Naive thymus-derived CD4-positive, alpha-beta T cell (primary cell): ENCODE measurements around the gene NDRG4. TPM values are rescaled to one million over a fixed set of nuclear protein-coding genes. Genes with fewer than 3 reads are reported as not detected.

Source experiments
- ATAC-seq: fragments of 150-1000 bp; cut with Tn5 transposase; 2 replicates; pipeline ENCODE4 v1.10.0; 2021; ENCODE audit warnings: mild to moderate bottlenecking, moderate library complexity
- CTCF ChIA-PET: fragments of 350-600 bp; sonication (Branson Sonifier 250); formaldehyde crosslinking; loops from one replicate; lab custom pipeline; 2021; ENCODE audit warnings: antibody characterized with exemption; lab: Charles Lee
- POLR2A ChIA-PET: fragments of 350-600 bp; sonication (Branson Sonifier 250); formaldehyde crosslinking; loops from one replicate; lab custom pipeline; 2021; ENCODE audit warnings: antibody characterized with exemption, inconsistent platforms; lab: Charles Lee
- DNase-seq, 9 donors: peaks; one replicate each; pipeline versions ENCODE4 v3.0.0 to v3.0.0-alpha.2; 2020 to 2022; ENCODE audit warnings: mixed read lengths in 1 of 9
- H3K27ac ChIP-seq: one replicate; pipeline ENCODE4 v1.7.0; 2013; ENCODE audit warnings: mild to moderate bottlenecking, low read depth, low read length, moderate library complexity
- H3K27me3 ChIP-seq, 2 donors: one replicate each; pipeline ENCODE4 v1.7.0; 2013; ENCODE audit warnings: low read length in 2 of 2, mild to moderate bottlenecking in 2 of 2, moderate library complexity in 2 of 2; ENCODE audit not compliant: control insufficient read depth in 2 of 2, insufficient read depth in 2 of 2
- H3K36me3 ChIP-seq, 3 experiments: 1 replicate in 2 of 3; 2 replicates in 1 of 3; pipeline ENCODE4 v1.7.0; 2013; ENCODE audit warnings: low read length in 3 of 3, mild to moderate bottlenecking in 3 of 3, moderate library complexity in 1 of 3; ENCODE audit not compliant: insufficient read depth in 3 of 3, control insufficient read depth in 2 of 3
- H3K4me1 ChIP-seq, 2 donors: one replicate each; pipeline ENCODE4 v1.7.0; 2013; ENCODE audit warnings: low read length in 2 of 2, mild to moderate bottlenecking in 2 of 2, moderate library complexity in 1 of 2; ENCODE audit not compliant: control insufficient read depth in 2 of 2, insufficient read depth in 2 of 2
- H3K4me3 ChIP-seq: 2 replicates; pipeline ENCODE4 v1.7.0; 2013; ENCODE audit warnings: mild to moderate bottlenecking, low read length
- H3K9me3 ChIP-seq, 3 experiments: 1 replicate in 2 of 3; 2 replicates in 1 of 3; pipeline ENCODE4 v1.7.0; 2013; ENCODE audit warnings: low read length in 3 of 3; ENCODE audit not compliant: control insufficient read depth in 2 of 3
- H3K27ac Mint-ChIP-seq, 9 donors: one replicate each; pipeline ENCODE4 v1.8.0; 2020 to 2022; ENCODE audit warnings: mixed read lengths in 9 of 9, mild to moderate bottlenecking in 8 of 9, moderate library complexity in 5 of 9, inconsistent platforms in 2 of 9
- H3K27me3 Mint-ChIP-seq, 5 donors: one replicate each; pipeline ENCODE4 v1.8.0; 2021 to 2022; ENCODE audit warnings: mixed read lengths in 5 of 5, mild to moderate bottlenecking in 1 of 5
- H3K36me3 Mint-ChIP-seq, 5 donors: one replicate each; pipeline ENCODE4 v1.8.0; 2020 to 2022; ENCODE audit warnings: mixed read lengths in 5 of 5, mild to moderate bottlenecking in 3 of 5, inconsistent platforms in 1 of 5
- H3K4me1 Mint-ChIP-seq, 7 donors: one replicate each; pipeline ENCODE4 v1.8.0; 2020 to 2022; ENCODE audit warnings: mixed read lengths in 7 of 7, mild to moderate bottlenecking in 3 of 7, inconsistent platforms in 1 of 7
- H3K4me3 Mint-ChIP-seq, 10 donors: one replicate each; pipeline ENCODE4 v1.8.0; 2020 to 2022; ENCODE audit warnings: mild to moderate bottlenecking in 10 of 10, mixed read lengths in 10 of 10, moderate library complexity in 6 of 10, inconsistent platforms in 2 of 10
- H3K9me3 Mint-ChIP-seq, 11 donors: one replicate each; pipeline ENCODE4 v1.8.0; 2020 to 2022; ENCODE audit warnings: mixed read lengths in 11 of 11, mild to moderate bottlenecking in 4 of 11, inconsistent platforms in 1 of 11, moderate library complexity in 1 of 11
- intact Hi-C, 2 donors: fragments of 100-400 bp; cut with micrococcal nuclease; formaldehyde crosslinking; loops; one replicate each; pipeline ENCODE4 v1.15.1; 2023
- polyA plus RNA-seq, 2 donors: library from polyadenylated mRNA; unstranded; fragments of 300-500 nt; fragmentation: Illumina TruSeq; gene quantifications; one replicate each; pipeline ENCODE4 v1.2.3, GENCODE V29; 2021
- total RNA-seq, 6 experiments: library from RNA in 5 of 6; stranded (reverse) in 5 of 6; gene quantifications; 1 replicate in 5 of 6; 2 replicates in 1 of 6; pipeline ENCODE4 v1.2.3 and lab custom pipeline; 2021 to 2026

The NDRG4 gene
- 1 to 10 TPM; 1.1 to 5.3 (median 2.7) TPM for total RNA-seq
- polyA plus RNA-seq, result 1 to 10 TPM in 1 of 2 donors, under 1 TPM in 1; 0.63 to 1.5 TPM
- 2.8 reads per million, percentile 15 among the genes with 10 or more reads in this experiment for total RNA-seq (lab: John Stamatoyannopoulos, UW)

GRCh38 chr16:58499615-58500351 lies at the start of gene NDRG4:
Gene NDRG4 (plus strand): TSS chr16:58500143. CDS start chr16:58500249, 106 bp downstream.
- peaks cover 8 to 26% (median 14%) of the 10 kb centered on the region in 7 donors for H3K4me1 Mint-ChIP-seq
- H3K4me3 ChIP-seq, result peak within 1 kb of the TSS; percentile 71
- no peaks in the 10 kb centered on the region for H3K36me3 ChIP-seq
- peak in 7 of 9 donors; percentile 34 to 67 (median 54) for DNase-seq
- H3K4me1 ChIP-seq, result peaks cover 0 to 11% of the 10 kb centered on the region in 2 donors
- no peaks in the 10 kb centered on the region for H3K9me3 Mint-ChIP-seq
- H3K9me3 ChIP-seq, result no peaks in the 10 kb centered on the region
- ChIA-PET CTCF (interaction anchor here (0.9 kb wide), 1 partner anchor 15 kb away, joined by 3 read pairs; no protein-coding TSS in a partner anchor), POLR2A (no interaction called here)
- H3K27me3 Mint-ChIP-seq, result peaks cover 0 to 14% (median 0%) of the 10 kb centered on the region in 5 donors
- no peaks in the 10 kb centered on the region for H3K27me3 ChIP-seq
- H3K27ac Mint-ChIP-seq, result peak within 1 kb of the TSS in 7 of 9 donors; percentile 17 to 86 (median 61)
- peak; percentile 64 for ATAC-seq
- peak within 1 kb of the TSS; percentile 40 to 90 (median 88) for H3K4me3 Mint-ChIP-seq
- no peaks in the 10 kb centered on the region for H3K36me3 Mint-ChIP-seq
- intact Hi-C loops, result loop anchor here in 1 of 2 donors (5.0 kb wide), 2 partner anchors 107 to 372 kb away; partner anchors contain the start of genes CFAP20 and GINS3
- H3K27ac ChIP-seq, result peak within 1 kb of the TSS; percentile 53

GRCh38 chr16:58450590-58450989 lies 49.4 kb upstream of the NDRG4 start:
- intact Hi-C loops, result no loop called here
- no peak overlapping the region for H3K27ac Mint-ChIP-seq
- H3K36me3 ChIP-seq, result no peaks in the 10 kb centered on the region
- ChIA-PET POLR2A (no interaction called here), CTCF (interaction anchor here (0.8 kb wide), 1 partner anchor 11 kb away, joined by 3 read pairs; no protein-coding TSS in a partner anchor)
- H3K4me1 Mint-ChIP-seq, result peaks cover 0 to 4% (median 0%) of the 10 kb centered on the region in 7 donors
- no peak overlapping the region for H3K4me3 ChIP-seq
- no peaks in the 10 kb centered on the region for H3K27me3 ChIP-seq
- H3K36me3 Mint-ChIP-seq, result no peaks in the 10 kb centered on the region
- H3K4me1 ChIP-seq, result no peaks in the 10 kb centered on the region
- H3K4me3 Mint-ChIP-seq, result no peak overlapping the region
- no peaks in the 10 kb centered on the region for H3K9me3 ChIP-seq
- no peaks in the 10 kb centered on the region for H3K9me3 Mint-ChIP-seq
- DNase-seq (no peak), ATAC-seq (no peak)
- H3K27ac ChIP-seq, result no peak overlapping the region
- H3K27me3 Mint-ChIP-seq, result peaks cover 12 to 41% (median 15%) of the 10 kb centered on the region in 5 donors

GRCh38 chr16:58451265-58451689 lies 48.7 kb upstream of the NDRG4 start:
- no peaks in the 10 kb centered on the region for H3K36me3 ChIP-seq
- H3K9me3 Mint-ChIP-seq, result no peaks in the 10 kb centered on the region
- H3K27me3 Mint-ChIP-seq, result peaks cover 12 to 41% (median 15%) of the 10 kb centered on the region in 5 donors
- ChIA-PET POLR2A (no interaction called here), CTCF (no interaction called here)
- ATAC-seq, result no peak
- H3K4me1 Mint-ChIP-seq, result peaks cover 0 to 4% (median 0%) of the 10 kb centered on the region in 7 donors
- H3K36me3 Mint-ChIP-seq, result no peaks in the 10 kb centered on the region
- H3K27ac ChIP-seq, result no peak overlapping the region
- intact Hi-C loops, result no loop called here
- H3K27me3 ChIP-seq, result no peaks in the 10 kb centered on the region
- peak overlapping the region in 1 of 9 donors; percentile 86 for H3K27ac Mint-ChIP-seq
- no peak overlapping the region for H3K4me3 Mint-ChIP-seq
- no peaks in the 10 kb centered on the region for H3K4me1 ChIP-seq
- H3K4me3 ChIP-seq, result no peak overlapping the region
- no peak for DNase-seq
- H3K9me3 ChIP-seq, result no peaks in the 10 kb centered on the region

- no peak overlapping the region for H3K27ac ChIP-seq
- no peak overlapping the region for H3K4me3 ChIP-seq
- Mint-ChIP-seq H3K9me3 (no peaks in the 10 kb centered on the region), H3K27ac (no peak overlapping the region), H3K4me3 (no peak overlapping the region), H3K36me3 (no peaks in the 10 kb centered on the region), H3K27me3 (peaks cover 12 to 41% (median 15%) of the 10 kb centered on the region in 5 donors), H3K4me1 (peaks cover 0 to 4% (median 0%) of the 10 kb centered on the region in 7 donors)
- POLR2A ChIA-PET, result no interaction called here
- CTCF ChIA-PET, result no interaction called here
- no peaks in the 10 kb centered on the region for H3K9me3 ChIP-seq
- no peaks in the 10 kb centered on the region for H3K4me1 ChIP-seq
- peak; percentile 16 for ATAC-seq
- no peaks in the 10 kb centered on the region for H3K36me3 ChIP-seq
- no peak for DNase-seq
- intact Hi-C loops, result no loop called here
- H3K27me3 ChIP-seq, result no peaks in the 10 kb centered on the region
These were observed 48.0 kb upstream of the NDRG4 start for GRCh38 chr16:58451945-58452401.

GRCh38 chr16:58452640-58453039 lies 47.3 kb upstream of the NDRG4 start:
- Mint-ChIP-seq H3K27ac (no peak overlapping the region), H3K4me3 (no peak overlapping the region), H3K4me1 (peaks cover 0 to 4% (median 0%) of the 10 kb centered on the region in 7 donors), H3K36me3 (no peaks in the 10 kb centered on the region), H3K9me3 (no peaks in the 10 kb centered on the region), H3K27me3 (peaks cover 12 to 42% (median 20%) of the 10 kb centered on the region in 5 donors)
- Histone ChIP-seq H3K4me1 (no peaks in the 10 kb centered on the region), H3K27ac (no peak overlapping the region), H3K27me3 (no peaks in the 10 kb centered on the region), H3K36me3 (no peaks in the 10 kb centered on the region), H3K9me3 (no peaks in the 10 kb centered on the region), H3K4me3 (no peak overlapping the region)
- DNase-seq (no peak), ATAC-seq (no peak)
- intact Hi-C loops, result no loop called here
- POLR2A ChIA-PET, result no interaction called here
- CTCF ChIA-PET, result no interaction called here

- Histone ChIP-seq H3K9me3 (no peaks in the 10 kb centered on the region), H3K27me3 (no peaks in the 10 kb centered on the region), H3K4me1 (no peaks in the 10 kb centered on the region), H3K27ac (no peak overlapping the region), H3K4me3 (no peak overlapping the region), H3K36me3 (no peaks in the 10 kb centered on the region)
- peaks cover 12 to 43% (median 18%) of the 10 kb centered on the region in 5 donors for H3K27me3 Mint-ChIP-seq
- intact Hi-C loops, result no loop called here
- no peaks in the 10 kb centered on the region for H3K9me3 Mint-ChIP-seq
- POLR2A ChIA-PET, result no interaction called here
- peak overlapping the region in 1 of 9 donors; percentile 53 for H3K27ac Mint-ChIP-seq
- no peak overlapping the region for H3K4me3 Mint-ChIP-seq
- CTCF ChIA-PET, result no interaction called here
- peaks cover 0 to 7% (median 0%) of the 10 kb centered on the region in 7 donors for H3K4me1 Mint-ChIP-seq
- no peak for ATAC-seq
- H3K36me3 Mint-ChIP-seq, result no peaks in the 10 kb centered on the region
- DNase-seq, result no peak
These were observed 45.8 kb upstream of the NDRG4 start for GRCh38 chr16:58454178-58454577.
